Prostate gland (tissue), 2 donors: ENCODE data around the gene GTPBP2.

Experiments used
- POLR2A ChIP-seq: fragments of 450-650 bp; IDR thresholded peaks from one replicate; pipeline ENCODE4 v1.6.1; 2016; ENCODE audit warnings: antibody characterized with exemption, mild to moderate bottlenecking
- TF ChIP-seq, protein P1 (sequence below), 4 experiments: fragments of 200-600 bp in 2 of 4; fragments of 450-650 bp in 2 of 4; sonication (generic) in 2 of 4; IDR thresholded peaks; 1 replicate in 3 of 4; 2 replicates in 1 of 4; pipeline ENCODE4 v1.5.1; 2016 to 2019; ENCODE audit warnings: antibody characterized with exemption in 4 of 4, mild to moderate bottlenecking in 2 of 4, moderate library complexity in 2 of 4

DNA sequence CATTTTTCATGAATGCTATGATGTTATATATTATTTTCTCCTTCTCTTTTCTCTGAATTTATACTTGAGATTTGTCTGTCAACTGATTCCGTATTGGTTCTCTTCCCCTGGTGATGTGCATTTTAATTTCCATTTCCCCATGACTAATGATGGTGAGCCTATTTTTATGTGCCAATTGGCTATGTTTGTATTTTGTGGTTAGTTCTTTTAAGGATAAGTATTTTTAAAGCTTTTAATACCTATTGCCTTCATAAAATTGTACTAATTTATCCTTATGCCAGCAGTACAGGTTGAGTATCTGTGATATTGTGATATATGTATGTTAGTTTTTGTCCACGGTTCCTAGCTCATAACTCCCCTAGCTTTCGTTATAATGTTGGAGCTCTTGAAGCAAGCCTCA, 50.3 kb downstream of the GTPBP2 start:
- TF ChIP-seq, protein P1, sequence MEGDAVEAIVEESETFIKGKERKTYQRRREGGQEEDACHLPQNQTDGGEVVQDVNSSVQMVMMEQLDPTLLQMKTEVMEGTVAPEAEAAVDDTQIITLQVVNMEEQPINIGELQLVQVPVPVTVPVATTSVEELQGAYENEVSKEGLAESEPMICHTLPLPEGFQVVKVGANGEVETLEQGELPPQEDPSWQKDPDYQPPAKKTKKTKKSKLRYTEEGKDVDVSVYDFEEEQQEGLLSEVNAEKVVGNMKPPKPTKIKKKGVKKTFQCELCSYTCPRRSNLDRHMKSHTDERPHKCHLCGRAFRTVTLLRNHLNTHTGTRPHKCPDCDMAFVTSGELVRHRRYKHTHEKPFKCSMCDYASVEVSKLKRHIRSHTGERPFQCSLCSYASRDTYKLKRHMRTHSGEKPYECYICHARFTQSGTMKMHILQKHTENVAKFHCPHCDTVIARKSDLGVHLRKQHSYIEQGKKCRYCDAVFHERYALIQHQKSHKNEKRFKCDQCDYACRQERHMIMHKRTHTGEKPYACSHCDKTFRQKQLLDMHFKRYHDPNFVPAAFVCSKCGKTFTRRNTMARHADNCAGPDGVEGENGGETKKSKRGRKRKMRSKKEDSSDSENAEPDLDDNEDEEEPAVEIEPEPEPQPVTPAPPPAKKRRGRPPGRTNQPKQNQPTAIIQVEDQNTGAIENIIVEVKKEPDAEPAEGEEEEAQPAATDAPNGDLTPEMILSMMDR (IDR thresholded peaks at IDR 0.05) = no peak
- no peak for TF ChIP-seq POLR2A
